Activated T-helper 17 cell treated with anti-CD3 and anti-CD28 coated beads, Interleukin-2, amount 50 U/mL, for 72 hours (primary cell): ENCODE results near the gene SLC4A8. TPM values are rescaled to one million over a fixed set of nuclear protein-coding genes. Genes with fewer than 3 reads are reported as not detected.
A peak's percentile ranks its signal among the peaks of the same experiment; 100 is the strongest.

Experiments
- ATAC-seq: fragments of 150-1000 bp; cut with Tn5 transposase; replicated peaks from 2 replicates; pipeline ENCODE4 v1.10.0; 2021; ENCODE audit warnings: mild to moderate bottlenecking, moderate library complexity
- H3K27ac Mint-ChIP-seq: one replicate; pipeline ENCODE4 v1.8.0; 2022; ENCODE audit warnings: mixed read lengths
- H3K27me3 Mint-ChIP-seq: one replicate; pipeline ENCODE4 v1.8.0; 2022; ENCODE audit warnings: mixed read lengths
- H3K36me3 Mint-ChIP-seq: one replicate; pipeline ENCODE4 v1.8.0; 2022; ENCODE audit warnings: low read depth, mild to moderate bottlenecking, mixed read lengths
- H3K4me1 Mint-ChIP-seq: one replicate; pipeline ENCODE4 v1.8.0; 2022; ENCODE audit warnings: mixed read lengths
- H3K4me3 Mint-ChIP-seq: one replicate; pipeline ENCODE4 v1.8.0; 2022; ENCODE audit warnings: mild to moderate bottlenecking, mixed read lengths
- H3K9me3 Mint-ChIP-seq: one replicate; pipeline ENCODE4 v1.8.0; 2022; ENCODE audit warnings: mixed read lengths
- total RNA-seq, 2 donors: library from RNA; stranded (reverse); gene quantifications; one replicate each; pipeline ENCODE4 v1.2.3, GENCODE V29; 2022

SLC4A8 gene
- total RNA-seq, 2 donors from 2014 or later: 2.2 to 8.0 TPM

- Mint-ChIP-seq H3K4me3 (no peak overlapping the region), H3K36me3 (no peaks in the 10 kb centered on the region), H3K27ac (no peak overlapping the region), H3K4me1 (no peaks in the 10 kb centered on the region), H3K27me3 (no peaks in the 10 kb centered on the region), H3K9me3 (no peaks in the 10 kb centered on the region)
- no peak for ATAC-seq
Measured at GRCh38 chr12:51405801-51406207, 18.8 kb upstream of the SLC4A8 start.

DNA sequence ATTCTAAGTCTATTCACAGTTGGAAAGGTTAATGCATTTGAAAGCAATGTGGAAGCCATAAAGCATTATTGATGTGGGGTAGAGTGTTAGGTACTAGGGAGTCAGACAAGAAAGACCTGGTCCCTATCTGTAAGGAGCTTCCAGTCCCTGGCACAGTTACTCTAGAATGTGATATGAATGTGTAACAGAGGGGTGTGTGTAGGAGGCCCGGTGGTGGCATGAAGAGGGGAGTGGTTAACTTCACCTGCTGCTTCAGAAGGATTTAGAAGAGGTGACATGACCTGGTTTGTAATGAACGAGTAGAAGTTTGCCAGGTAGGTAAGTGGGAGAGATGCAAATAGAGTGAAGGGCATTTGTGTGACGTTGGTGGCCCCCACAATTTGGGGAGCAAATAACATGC is 18.3 kb upstream of the SLC4A8 start:
- no peak for ATAC-seq
- no peaks in the 10 kb centered on the region for H3K36me3 Mint-ChIP-seq
- H3K27ac Mint-ChIP-seq: no peak overlapping the region
- H3K4me1 Mint-ChIP-seq: no peaks in the 10 kb centered on the region
- no peak overlapping the region for H3K4me3 Mint-ChIP-seq
- no peaks in the 10 kb centered on the region for H3K27me3 Mint-ChIP-seq
- no peaks in the 10 kb centered on the region for H3K9me3 Mint-ChIP-seq

DNA sequence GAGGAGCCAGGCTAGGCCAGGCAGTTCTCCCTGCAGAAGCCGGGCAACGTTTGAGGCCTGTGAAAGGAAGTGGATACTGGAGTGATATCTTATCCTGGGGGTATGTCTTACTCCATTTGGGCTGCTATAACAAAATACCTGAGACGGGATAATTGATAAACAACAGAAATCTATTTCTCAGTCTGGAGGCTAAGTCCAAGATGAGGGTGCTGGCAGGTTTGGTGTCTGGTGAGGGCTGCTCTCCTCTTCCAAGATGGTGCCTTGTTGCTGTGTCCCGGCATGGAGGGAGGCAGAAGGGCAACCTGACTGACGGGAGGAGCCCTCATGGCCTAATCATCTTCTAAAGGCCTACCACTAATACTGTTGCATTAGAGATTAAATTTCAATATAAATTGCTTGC is 17.8 kb upstream of the SLC4A8 start:
- no peak for ATAC-seq
- H3K27ac Mint-ChIP-seq: no peak overlapping the region
- H3K27me3 Mint-ChIP-seq: no peaks in the 10 kb centered on the region
- no peak overlapping the region for H3K4me3 Mint-ChIP-seq
- no peaks in the 10 kb centered on the region for H3K9me3 Mint-ChIP-seq
- no peaks in the 10 kb centered on the region for H3K36me3 Mint-ChIP-seq
- no peaks in the 10 kb centered on the region for H3K4me1 Mint-ChIP-seq

- no peaks in the 10 kb centered on the region for H3K4me1 Mint-ChIP-seq
- ATAC-seq: no peak
- no peaks in the 10 kb centered on the region for H3K27me3 Mint-ChIP-seq
- H3K4me3 Mint-ChIP-seq: no peak overlapping the region
- H3K9me3 Mint-ChIP-seq: no peaks in the 10 kb centered on the region
- H3K36me3 Mint-ChIP-seq: no peaks in the 10 kb centered on the region
- H3K27ac Mint-ChIP-seq: no peak overlapping the region
Measured at GRCh38 chr12:51407604-51408003, 17.0 kb upstream of the SLC4A8 start.

GRCh38 chr12:51409846-51410245 is 14.8 kb upstream of the SLC4A8 start:
- Mint-ChIP-seq H3K4me1 (no peaks in the 10 kb centered on the region), H3K9me3 (no peaks in the 10 kb centered on the region), H3K36me3 (no peaks in the 10 kb centered on the region), H3K4me3 (no peak overlapping the region), H3K27ac (no peak overlapping the region), H3K27me3 (no peaks in the 10 kb centered on the region)
- no peak for ATAC-seq

DNA sequence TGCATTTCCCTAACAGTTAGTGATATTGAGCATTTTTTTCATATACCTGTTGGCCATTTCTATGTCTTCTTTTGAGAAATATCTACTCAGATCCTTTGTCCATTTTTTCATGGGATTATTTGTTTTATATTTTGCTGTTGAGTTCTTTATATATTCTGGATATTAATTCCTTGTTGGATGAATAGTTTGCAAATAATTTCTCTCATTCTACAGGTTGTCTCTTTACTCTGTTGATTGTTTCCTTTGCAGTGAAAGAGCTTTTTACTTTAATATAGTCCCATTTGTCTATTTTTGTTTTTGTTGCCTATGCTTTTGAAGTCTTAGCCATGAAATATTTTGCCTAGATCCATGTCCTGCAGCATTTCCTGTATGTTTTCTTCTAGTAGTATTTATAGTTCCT is 11.5 kb upstream of the SLC4A8 start:
- Mint-ChIP-seq H3K27ac (no peak overlapping the region), H3K36me3 (no peaks in the 10 kb centered on the region), H3K4me3 (no peak overlapping the region), H3K4me1 (no peaks in the 10 kb centered on the region), H3K27me3 (peaks cover 2% of the 10 kb centered on the region), H3K9me3 (no peaks in the 10 kb centered on the region)
- no peak for ATAC-seq

GRCh38 chr12:51413791-51414190 is 10.8 kb upstream of the SLC4A8 start:
- Mint-ChIP-seq H3K4me1 (no peaks in the 10 kb centered on the region), H3K27me3 (peaks cover 2% of the 10 kb centered on the region), H3K4me3 (no peak overlapping the region), H3K36me3 (no peaks in the 10 kb centered on the region), H3K9me3 (no peaks in the 10 kb centered on the region), H3K27ac (no peak overlapping the region)
- no peak for ATAC-seq

- Mint-ChIP-seq H3K27me3 (peaks cover 2% of the 10 kb centered on the region), H3K27ac (no peak overlapping the region), H3K9me3 (no peaks in the 10 kb centered on the region), H3K36me3 (no peaks in the 10 kb centered on the region), H3K4me1 (no peaks in the 10 kb centered on the region), H3K4me3 (no peak overlapping the region)
- no peak for ATAC-seq
Measured at GRCh38 chr12:51415931-51416330, 8.7 kb upstream of the SLC4A8 start.

GRCh38 chr12:51417826-51418225 is 6.8 kb upstream of the SLC4A8 start:
- Mint-ChIP-seq H3K27me3 (peaks cover 2% of the 10 kb centered on the region), H3K9me3 (no peaks in the 10 kb centered on the region), H3K4me3 (no peak overlapping the region), H3K4me1 (no peaks in the 10 kb centered on the region), H3K27ac (no peak overlapping the region), H3K36me3 (no peaks in the 10 kb centered on the region)
- no peak for ATAC-seq

DNA sequence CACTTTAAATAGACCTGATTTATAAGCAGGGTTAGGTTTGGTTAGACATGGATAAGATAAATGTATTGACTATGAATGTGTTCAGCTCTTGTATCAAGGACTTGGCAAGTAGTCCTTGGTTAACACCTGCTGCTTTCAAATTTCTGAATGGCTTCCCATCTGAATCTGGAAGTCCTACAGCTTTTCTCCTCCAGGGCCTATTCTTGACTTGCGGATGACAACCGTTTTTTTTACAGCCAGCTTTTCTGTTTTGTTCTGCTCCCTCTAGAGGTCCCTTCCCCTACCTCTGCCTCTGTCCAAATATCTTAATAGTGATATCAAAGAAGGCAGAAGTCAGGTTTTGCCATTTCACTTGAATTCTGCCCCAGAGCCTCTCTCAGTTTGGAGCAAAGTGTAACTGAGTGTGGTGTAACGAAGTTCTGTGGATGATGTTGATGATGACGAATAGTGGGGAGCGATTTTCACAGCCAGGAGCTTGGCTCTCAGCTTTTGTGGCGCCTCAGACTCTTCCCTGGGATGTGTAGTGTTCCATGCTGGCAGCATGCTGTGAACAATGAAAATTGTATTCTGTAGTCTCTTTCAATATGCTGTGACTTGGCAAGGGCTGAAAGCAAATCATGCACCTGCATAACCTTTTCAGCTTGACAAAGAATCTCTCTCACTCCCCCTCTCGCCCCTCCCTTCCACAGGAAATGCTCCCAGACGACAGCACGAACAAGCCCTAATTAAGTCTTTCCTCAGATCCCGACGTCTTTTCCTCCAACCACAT is 5.0 kb upstream of the SLC4A8 start:
- Mint-ChIP-seq H3K4me1 (no peaks in the 10 kb centered on the region), H3K4me3 (no peak overlapping the region), H3K27me3 (peaks cover 2% of the 10 kb centered on the region), H3K36me3 (no peaks in the 10 kb centered on the region), H3K9me3 (no peaks in the 10 kb centered on the region), H3K27ac (no peak overlapping the region)
- ATAC-seq: no peak

- H3K4me1 Mint-ChIP-seq: no peaks in the 10 kb centered on the region
- no peak for ATAC-seq
- H3K36me3 Mint-ChIP-seq: no peaks in the 10 kb centered on the region
- no peaks in the 10 kb centered on the region for H3K27me3 Mint-ChIP-seq
- H3K4me3 Mint-ChIP-seq: no peak overlapping the region
- no peaks in the 10 kb centered on the region for H3K9me3 Mint-ChIP-seq
- no peak overlapping the region for H3K27ac Mint-ChIP-seq
Measured at GRCh38 chr12:51421266-51421884, 3.3 kb upstream of the SLC4A8 start.

DNA sequence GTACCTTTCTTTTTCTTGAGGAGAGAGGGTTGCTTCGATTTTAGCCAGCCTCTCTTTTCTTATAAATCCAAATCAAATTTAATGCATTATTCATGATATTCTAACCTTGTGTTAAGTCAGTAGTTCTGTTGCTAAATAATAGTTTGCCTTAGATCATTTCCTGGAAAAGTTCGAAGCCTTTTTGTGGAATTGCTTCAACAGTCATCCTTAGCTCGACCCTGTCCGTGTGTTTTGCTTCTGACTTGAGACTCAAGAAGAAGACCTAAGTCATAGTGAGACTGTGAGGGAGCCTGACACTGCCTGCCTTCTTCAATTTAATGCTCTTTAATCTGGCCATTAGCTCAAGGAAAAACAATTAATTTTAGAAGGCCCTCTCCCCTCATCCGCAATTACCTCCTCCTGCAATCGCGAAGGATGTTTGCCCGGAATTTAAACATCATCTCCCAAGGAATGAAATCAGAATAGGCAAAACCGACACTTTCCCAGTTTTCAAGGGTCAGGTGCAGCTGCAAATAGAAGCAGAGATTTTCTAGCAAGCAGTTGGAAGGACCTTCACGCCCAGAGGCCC is 453 bp upstream of the SLC4A8 start:
- Mint-ChIP-seq H3K4me3 (peak overlapping the region; percentile 84), H3K9me3 (no peaks in the 10 kb centered on the region), H3K4me1 (no peaks in the 10 kb centered on the region), H3K36me3 (no peaks in the 10 kb centered on the region), H3K27me3 (no peaks in the 10 kb centered on the region), H3K27ac (no peak overlapping the region)
- ATAC-seq: no peak

DNA sequence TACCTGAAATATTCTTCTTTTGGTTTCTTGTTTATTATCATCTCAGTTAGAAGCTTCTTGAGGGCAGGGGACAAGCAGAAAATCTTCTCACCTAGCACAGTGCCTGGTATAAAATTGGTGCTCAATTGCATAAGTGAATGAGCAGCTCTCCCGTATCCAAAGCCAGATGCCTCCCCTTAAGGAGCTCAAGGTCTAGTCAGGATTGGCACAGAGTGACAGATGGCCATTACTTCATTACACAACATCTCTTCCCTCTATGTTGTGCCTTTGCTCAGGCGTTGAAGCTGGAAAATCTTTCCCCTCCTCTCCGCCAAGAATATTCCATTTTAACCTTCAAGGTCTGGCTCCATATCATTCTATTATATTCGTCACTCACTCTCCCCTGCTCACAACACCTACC is 3.6 kb downstream of the SLC4A8 start:
- H3K4me3 Mint-ChIP-seq: no peak overlapping the region
- no peaks in the 10 kb centered on the region for H3K4me1 Mint-ChIP-seq
- H3K9me3 Mint-ChIP-seq: no peaks in the 10 kb centered on the region
- H3K36me3 Mint-ChIP-seq: no peaks in the 10 kb centered on the region
- no peaks in the 10 kb centered on the region for H3K27me3 Mint-ChIP-seq
- H3K27ac Mint-ChIP-seq: no peak overlapping the region
- no peak for ATAC-seq

GRCh38 chr12:51429700-51430099 is 5.1 kb downstream of the SLC4A8 start:
- ATAC-seq: no peak
- no peaks in the 10 kb centered on the region for H3K27me3 Mint-ChIP-seq
- no peaks in the 10 kb centered on the region for H3K4me1 Mint-ChIP-seq
- H3K4me3 Mint-ChIP-seq: no peak overlapping the region
- no peaks in the 10 kb centered on the region for H3K36me3 Mint-ChIP-seq
- no peak overlapping the region for H3K27ac Mint-ChIP-seq
- H3K9me3 Mint-ChIP-seq: no peaks in the 10 kb centered on the region

GRCh38 chr12:51430196-51430895 is 5.7 kb downstream of the SLC4A8 start:
- H3K27ac Mint-ChIP-seq: no peak overlapping the region
- H3K27me3 Mint-ChIP-seq: no peaks in the 10 kb centered on the region
- no peak for ATAC-seq
- no peak overlapping the region for H3K4me3 Mint-ChIP-seq
- H3K9me3 Mint-ChIP-seq: no peaks in the 10 kb centered on the region
- no peaks in the 10 kb centered on the region for H3K4me1 Mint-ChIP-seq
- H3K36me3 Mint-ChIP-seq: no peaks in the 10 kb centered on the region
